GM12878 (cell line): ENCODE measurements around the gene IRF9. TPM values are rescaled to one million over a fixed set of nuclear protein-coding genes. Genes with fewer than 3 reads are reported as not detected.

Experiments
- BCL11A ChIP-seq: IDR thresholded peaks from 2 replicates; pipeline ENCODE4 v1.6.1; 2011; ENCODE audit warnings: low read depth, low read length
- CREM ChIP-seq: IDR thresholded peaks from 2 replicates; pipeline ENCODE4 v1.6.1; 2014; ENCODE audit warnings: antibody characterized with exemption, low read depth
- HCFC1 ChIP-seq: fragments of 150-350 bp; IDR thresholded peaks from 2 replicates; pipeline ENCODE4 v1.6.1; 2014; ENCODE audit warnings: low read length
- HDAC2 ChIP-seq: fragments of 200-600 bp; sonication (generic); IDR thresholded peaks from 2 replicates; pipeline ENCODE4 v1.6.1; 2017
- MEF2A ChIP-seq: IDR thresholded peaks from 2 replicates; pipeline ENCODE4 v1.6.1; 2011; ENCODE audit warnings: low read depth, mild to moderate bottlenecking, low read length, moderate library complexity; ENCODE audit not compliant: insufficient read depth
- MYB ChIP-seq: fragments of 150-350 bp; IDR thresholded peaks from 2 replicates; pipeline ENCODE4 v1.6.1; 2014; ENCODE audit warnings: mild to moderate bottlenecking, low read depth, low read length, borderline replicate concordance
- NFYA ChIP-seq: IDR thresholded peaks from 2 replicates; pipeline ENCODE4 v1.6.1; 2011; ENCODE audit warnings: low read depth, mild to moderate bottlenecking, low read length, improper control_type of control experiment, borderline replicate concordance
- NFYB ChIP-seq: IDR thresholded peaks from 2 replicates; pipeline ENCODE4 v1.6.1; 2011; ENCODE audit warnings: low read depth, mild to moderate bottlenecking, low read length, improper control_type of control experiment, moderate library complexity; ENCODE audit not compliant: insufficient read depth
- NR2F1 ChIP-seq: fragments of 450-650 bp; conservative IDR thresholded peaks from 2 replicates; pipeline ENCODE4 v1.6.1; 2017; ENCODE audit warnings: mild to moderate bottlenecking
- SMAD5 ChIP-seq: IDR thresholded peaks from 2 replicates; pipeline ENCODE4 v1.6.1; 2016; ENCODE audit warnings: antibody characterized with exemption, low read depth
- SP1 ChIP-seq: IDR thresholded peaks from one replicate; pipeline ENCODE4 v1.6.1; 2011; ENCODE audit warnings: low read depth, low read length
- SPI1 ChIP-seq: IDR thresholded peaks from 2 replicates; pipeline ENCODE4 v1.6.1; 2011; ENCODE audit warnings: low read depth, mild to moderate bottlenecking, low read length, moderate library complexity, borderline replicate concordance; ENCODE audit not compliant: insufficient read depth
- TARDBP ChIP-seq: IDR thresholded peaks from 2 replicates; pipeline ENCODE4 v1.6.1; 2016; ENCODE audit warnings: borderline replicate concordance
- TBL1XR1 ChIP-seq: IDR thresholded peaks from 2 replicates; pipeline ENCODE4 v1.6.1; 2012; ENCODE audit warnings: low read depth, low read length, improper control_type of control experiment
- TCF12 ChIP-seq: IDR thresholded peaks from 2 replicates; pipeline ENCODE4 v1.6.1; 2011; ENCODE audit warnings: low read depth, mild to moderate bottlenecking, low read length
- ZSCAN29 ChIP-seq: fragments of 450-650 bp; IDR thresholded peaks from 2 replicates; pipeline ENCODE4 v1.6.1; 2017; ENCODE audit warnings: mild to moderate bottlenecking, moderate library complexity
- polyA plus RNA-seq, 11 experiments: library from polyadenylated mRNA; depleted of rRNA in 4 of 11; unstranded in 6 of 11; stranded (reverse) in 5 of 11; fragments of >200 nt; fragmentation: Nextera tagmentation in 4 of 11; fragmentation: Illumina TruSeq in 1 of 11; extraction: Ambion mirVana in 4 of 11; extraction: Trizol in 1 of 11; gene quantifications; 1 replicate in 1 of 11; 2 replicates in 10 of 11; pipeline versions ENCODE4 v1.2.1 to v1.2.3, GENCODE V29; 2011 to 2016; ENCODE audit warnings: inconsistent platforms in 2 of 11, missing spikeins in 2 of 11, low read depth in 1 of 11
- total RNA-seq, 4 experiments: library from RNA; depleted of rRNA in 3 of 4; stranded (reverse); fragments of >200 nt in 3 of 4; fragmentation: Illumina TruSeq in 1 of 4; extraction: Trizol in 1 of 4; gene quantifications; 2 replicates each; pipeline versions ENCODE4 v1.2.1 to v1.2.3, GENCODE V29; 2013 to 2021
- TF ChIP-seq, protein P1 (sequence below): fragments of 450-650 bp; IDR thresholded peaks from 2 replicates; pipeline ENCODE4 v1.6.1; 2017; ENCODE audit warnings: mild to moderate bottlenecking, moderate library complexity
- TF ChIP-seq, protein P2 (sequence below), 3 experiments: IDR thresholded peaks in 2 of 3; conservative IDR thresholded peaks in 1 of 3; 2 replicates each; pipeline ENCODE4 v1.5.1; 2011; ENCODE audit warnings: low read depth in 3 of 3, low read length in 3 of 3, mild to moderate bottlenecking in 3 of 3, control low read depth in 2 of 3, moderate library complexity in 2 of 3, inconsistent platforms in 1 of 3, mixed read lengths in 1 of 3; ENCODE audit not compliant: control insufficient read depth in 2 of 3, insufficient read depth in 1 of 3; ENCODE audit errors: extremely low read depth in 1 of 3
- TF ChIP-seq, protein P3 (sequence below): fragments of 450-650 bp; formaldehyde crosslinking; IDR thresholded peaks from 2 replicates; pipeline ENCODE4 v1.5.0; 2022; ENCODE audit warnings: mild to moderate bottlenecking, missing genetic modification characterization

Gene IRF9
- total and polyA plus RNA-seq, 10 of the 15 experiments (the other 5 are each of a cell fraction or from before 2014, with no cell fraction given): 47.6 to 234 (median 148) TPM

DNA sequence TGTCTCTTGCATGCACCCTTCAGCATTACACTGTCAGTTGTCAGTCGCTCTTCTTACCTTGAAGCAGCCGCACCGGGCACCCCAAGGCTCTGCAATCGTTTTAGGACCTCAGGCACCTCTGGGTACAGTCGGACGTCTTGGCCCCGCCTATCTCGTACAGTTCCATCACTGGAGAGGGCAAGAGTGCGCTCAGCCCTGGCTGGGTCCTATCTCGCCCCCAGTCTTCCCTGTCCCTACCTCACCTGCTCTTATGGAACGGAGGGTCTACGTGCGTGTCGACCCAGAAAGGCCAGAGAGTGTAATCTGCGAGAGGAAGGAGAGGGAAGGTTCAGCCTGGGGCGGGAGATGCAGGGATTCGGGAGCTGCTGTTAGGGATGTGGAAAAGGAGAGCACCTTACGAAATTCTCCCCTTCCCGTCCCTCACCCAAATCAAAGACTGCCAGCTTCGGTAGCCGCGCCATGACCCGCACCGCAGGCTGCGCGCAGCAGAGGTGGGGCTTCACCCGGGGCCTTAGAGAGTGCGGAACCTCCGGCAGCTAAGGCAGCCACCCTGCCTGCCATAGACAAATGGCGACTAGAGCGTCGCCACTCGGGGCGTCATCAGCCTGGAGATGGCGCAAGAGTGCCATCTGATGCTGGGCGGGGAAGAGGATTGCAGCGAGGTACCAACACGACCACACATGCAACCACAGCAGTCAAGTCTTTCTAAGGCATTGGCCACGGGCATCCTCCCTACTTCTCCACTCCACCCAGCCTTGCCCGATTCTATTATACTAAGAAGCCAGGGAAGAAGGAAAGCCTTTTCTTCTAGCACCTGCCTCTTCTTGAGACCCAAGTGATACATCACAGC, 54.7 kb downstream of the IRF9 start, which contains the start of gene MDP1 (continued):
- 0 out of 2 replicates have a peak, but pooled peaks have one; percentile 27 for TF ChIP-seq TCF12
- TF ChIP-seq NFYB: no peak
- TF ChIP-seq MYB: no peak
- peak; percentile 88 for TF ChIP-seq SMAD5
- TF ChIP-seq TBL1XR1: peak; percentile 64; the same call in 1 of the 2 replicates
- peak; percentile 14 for TF ChIP-seq SP1
- peak; percentile 27; the same call in 1 of the 2 replicates for TF ChIP-seq MEF2A
- TF ChIP-seq NR2F1: no peak; the same call in 1 of the 2 replicates
- TF ChIP-seq TARDBP: 0 out of 2 replicates have a peak, but pooled peaks have one; percentile 64
- TF ChIP-seq SPI1: 0 out of 2 replicates have a peak, but pooled peaks have one; percentile 15
- no peak for TF ChIP-seq BCL11A
- TF ChIP-seq CREM: peak; percentile 98
- TF ChIP-seq ZSCAN29: no peak
- no peak for TF ChIP-seq HDAC2
- TF ChIP-seq NFYA: no peak
- TF ChIP-seq, protein P1, sequence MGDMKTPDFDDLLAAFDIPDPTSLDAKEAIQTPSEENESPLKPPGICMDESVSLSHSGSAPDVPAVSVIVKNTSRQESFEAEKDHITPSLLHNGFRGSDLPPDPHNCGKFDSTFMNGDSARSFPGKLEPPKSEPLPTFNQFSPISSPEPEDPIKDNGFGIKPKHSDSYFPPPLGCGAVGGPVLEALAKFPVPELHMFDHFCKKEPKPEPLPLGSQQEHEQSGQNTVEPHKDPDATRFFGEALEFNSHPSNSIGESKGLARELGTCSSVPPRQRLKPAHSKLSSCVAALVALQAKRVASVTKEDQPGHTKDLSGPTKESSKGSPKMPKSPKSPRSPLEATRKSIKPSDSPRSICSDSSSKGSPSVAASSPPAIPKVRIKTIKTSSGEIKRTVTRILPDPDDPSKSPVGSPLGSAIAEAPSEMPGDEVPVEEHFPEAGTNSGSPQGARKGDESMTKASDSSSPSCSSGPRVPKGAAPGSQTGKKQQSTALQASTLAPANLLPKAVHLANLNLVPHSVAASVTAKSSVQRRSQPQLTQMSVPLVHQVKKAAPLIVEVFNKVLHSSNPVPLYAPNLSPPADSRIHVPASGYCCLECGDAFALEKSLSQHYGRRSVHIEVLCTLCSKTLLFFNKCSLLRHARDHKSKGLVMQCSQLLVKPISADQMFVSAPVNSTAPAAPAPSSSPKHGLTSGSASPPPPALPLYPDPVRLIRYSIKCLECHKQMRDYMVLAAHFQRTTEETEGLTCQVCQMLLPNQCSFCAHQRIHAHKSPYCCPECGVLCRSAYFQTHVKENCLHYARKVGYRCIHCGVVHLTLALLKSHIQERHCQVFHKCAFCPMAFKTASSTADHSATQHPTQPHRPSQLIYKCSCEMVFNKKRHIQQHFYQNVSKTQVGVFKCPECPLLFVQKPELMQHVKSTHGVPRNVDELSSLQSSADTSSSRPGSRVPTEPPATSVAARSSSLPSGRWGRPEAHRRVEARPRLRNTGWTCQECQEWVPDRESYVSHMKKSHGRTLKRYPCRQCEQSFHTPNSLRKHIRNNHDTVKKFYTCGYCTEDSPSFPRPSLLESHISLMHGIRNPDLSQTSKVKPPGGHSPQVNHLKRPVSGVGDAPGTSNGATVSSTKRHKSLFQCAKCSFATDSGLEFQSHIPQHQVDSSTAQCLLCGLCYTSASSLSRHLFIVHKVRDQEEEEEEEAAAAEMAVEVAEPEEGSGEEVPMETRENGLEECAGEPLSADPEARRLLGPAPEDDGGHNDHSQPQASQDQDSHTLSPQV: peak; percentile 67; the same call in 1 of the 2 replicates
- peak; percentile 75 for TF ChIP-seq HCFC1
- TF ChIP-seq, protein P2, sequence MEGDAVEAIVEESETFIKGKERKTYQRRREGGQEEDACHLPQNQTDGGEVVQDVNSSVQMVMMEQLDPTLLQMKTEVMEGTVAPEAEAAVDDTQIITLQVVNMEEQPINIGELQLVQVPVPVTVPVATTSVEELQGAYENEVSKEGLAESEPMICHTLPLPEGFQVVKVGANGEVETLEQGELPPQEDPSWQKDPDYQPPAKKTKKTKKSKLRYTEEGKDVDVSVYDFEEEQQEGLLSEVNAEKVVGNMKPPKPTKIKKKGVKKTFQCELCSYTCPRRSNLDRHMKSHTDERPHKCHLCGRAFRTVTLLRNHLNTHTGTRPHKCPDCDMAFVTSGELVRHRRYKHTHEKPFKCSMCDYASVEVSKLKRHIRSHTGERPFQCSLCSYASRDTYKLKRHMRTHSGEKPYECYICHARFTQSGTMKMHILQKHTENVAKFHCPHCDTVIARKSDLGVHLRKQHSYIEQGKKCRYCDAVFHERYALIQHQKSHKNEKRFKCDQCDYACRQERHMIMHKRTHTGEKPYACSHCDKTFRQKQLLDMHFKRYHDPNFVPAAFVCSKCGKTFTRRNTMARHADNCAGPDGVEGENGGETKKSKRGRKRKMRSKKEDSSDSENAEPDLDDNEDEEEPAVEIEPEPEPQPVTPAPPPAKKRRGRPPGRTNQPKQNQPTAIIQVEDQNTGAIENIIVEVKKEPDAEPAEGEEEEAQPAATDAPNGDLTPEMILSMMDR (IDR thresholded peaks at IDR 0.05 in 2 of 3, conservative IDR thresholded peaks at IDR 0.05 in 1 of 3; ENCODE audit: control insufficient read depth in 2 of 3, extremely low read depth in 1 of 3, insufficient read depth in 1 of 3, low read depth in 3 of 3, low read length in 3 of 3): peak; percentile 82 to 94 (median 83); a peak in 5 of 6 replicates
- TF ChIP-seq, protein P3, sequence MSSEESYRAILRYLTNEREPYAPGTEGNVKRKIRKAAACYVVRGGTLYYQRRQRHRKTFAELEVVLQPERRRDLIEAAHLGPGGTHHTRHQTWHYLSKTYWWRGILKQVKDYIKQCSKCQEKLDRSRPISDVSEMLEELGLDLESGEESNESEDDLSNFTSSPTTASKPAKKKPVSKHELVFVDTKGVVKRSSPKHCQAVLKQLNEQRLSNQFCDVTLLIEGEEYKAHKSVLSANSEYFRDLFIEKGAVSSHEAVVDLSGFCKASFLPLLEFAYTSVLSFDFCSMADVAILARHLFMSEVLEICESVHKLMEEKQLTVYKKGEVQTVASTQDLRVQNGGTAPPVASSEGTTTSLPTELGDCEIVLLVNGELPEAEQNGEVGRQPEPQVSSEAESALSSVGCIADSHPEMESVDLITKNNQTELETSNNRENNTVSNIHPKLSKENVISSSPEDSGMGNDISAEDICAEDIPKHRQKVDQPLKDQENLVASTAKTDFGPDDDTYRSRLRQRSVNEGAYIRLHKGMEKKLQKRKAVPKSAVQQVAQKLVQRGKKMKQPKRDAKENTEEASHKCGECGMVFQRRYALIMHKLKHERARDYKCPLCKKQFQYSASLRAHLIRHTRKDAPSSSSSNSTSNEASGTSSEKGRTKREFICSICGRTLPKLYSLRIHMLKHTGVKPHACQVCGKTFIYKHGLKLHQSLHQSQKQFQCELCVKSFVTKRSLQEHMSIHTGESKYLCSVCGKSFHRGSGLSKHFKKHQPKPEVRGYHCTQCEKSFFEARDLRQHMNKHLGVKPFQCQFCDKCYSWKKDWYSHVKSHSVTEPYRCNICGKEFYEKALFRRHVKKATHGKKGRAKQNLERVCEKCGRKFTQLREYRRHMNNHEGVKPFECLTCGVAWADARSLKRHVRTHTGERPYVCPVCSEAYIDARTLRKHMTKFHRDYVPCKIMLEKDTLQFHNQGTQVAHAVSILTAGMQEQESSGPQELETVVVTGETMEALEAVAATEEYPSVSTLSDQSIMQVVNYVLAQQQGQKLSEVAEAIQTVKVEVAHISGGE: no peak
